Stimulated activated CD4-positive, alpha-beta T cell treated with anti-CD3 and anti-CD28 coated beads, Interleukin-4, amount 100 ng/mL, for 4 hours (primary cell): ENCODE results near the gene TEFM.
"Not testable (repeated sequence)": the region's sequence is repeated elsewhere in the genome, so short reads cannot be mapped to it uniquely, and the experiment has no call there.

Source experiments
- DNase-seq, 2 experiments: peaks; one replicate each; pipeline ENCODE4 v3.0.0-alpha.2; 2020

The TEFM gene

GRCh38 chr17:30920683-30921543 is 14.9 kb upstream of the TEFM start:
- no peak for DNase-seq

DNA sequence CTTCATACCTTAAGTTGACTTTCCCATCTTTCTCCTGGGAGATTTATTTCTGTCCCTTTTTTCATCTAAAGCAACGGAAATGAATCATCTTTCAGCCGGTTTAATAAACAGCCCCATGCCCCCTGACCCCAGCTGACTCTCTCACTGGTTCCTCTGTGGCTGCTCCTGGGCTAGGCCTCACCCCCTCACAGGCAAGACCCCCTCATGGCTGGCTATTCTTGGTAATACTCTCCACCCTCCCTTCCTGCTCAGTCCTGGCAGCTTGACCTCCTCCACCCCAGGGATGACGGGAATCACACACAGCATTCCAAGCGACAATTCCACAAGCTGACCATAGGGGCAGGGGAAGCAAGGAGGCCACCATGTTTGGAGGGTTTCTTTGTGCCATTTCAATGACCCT is 14.2 kb upstream of the TEFM start:
- no peak for DNase-seq

GRCh38 chr17:30917050-30917449 is 11.0 kb upstream of the TEFM start:
- DNase-seq = no peak

DNA sequence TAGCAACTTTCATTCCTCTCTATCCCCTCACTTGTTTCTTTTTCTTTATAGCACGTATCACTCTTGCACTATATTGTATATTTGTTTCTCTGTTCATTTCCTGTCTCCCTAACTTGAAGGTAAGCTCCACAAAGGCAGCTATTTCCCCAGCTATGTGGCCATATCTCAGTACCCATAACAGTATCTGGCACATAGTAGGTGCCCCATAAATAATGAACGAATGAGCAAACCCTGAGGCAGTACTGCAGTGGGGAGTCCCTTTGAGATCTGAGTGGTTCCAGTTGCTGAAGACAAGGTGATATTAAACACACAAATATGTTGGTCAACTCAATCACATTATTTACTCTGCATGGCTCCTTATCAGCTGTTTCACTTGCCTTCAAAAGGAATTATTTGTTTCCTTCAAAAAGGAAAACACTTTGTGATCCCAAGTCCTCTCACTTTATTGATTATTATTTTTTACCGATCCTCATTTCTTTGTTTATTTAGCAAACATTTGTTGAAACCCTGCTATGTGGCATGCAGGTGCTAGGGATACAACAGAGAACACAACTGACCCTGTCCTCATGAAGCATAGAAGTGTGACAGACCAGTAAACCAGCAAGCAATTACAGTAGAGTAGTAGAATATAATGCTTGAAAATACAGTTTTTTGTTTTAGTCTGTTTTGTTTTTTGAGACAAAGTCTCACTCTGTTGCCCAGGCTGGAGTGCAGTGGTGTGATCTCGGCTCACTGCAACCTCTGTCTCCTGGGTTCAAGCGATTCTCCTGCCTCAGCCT is 10.0 kb upstream of the TEFM start:
- DNase-seq = no peak

DNA sequence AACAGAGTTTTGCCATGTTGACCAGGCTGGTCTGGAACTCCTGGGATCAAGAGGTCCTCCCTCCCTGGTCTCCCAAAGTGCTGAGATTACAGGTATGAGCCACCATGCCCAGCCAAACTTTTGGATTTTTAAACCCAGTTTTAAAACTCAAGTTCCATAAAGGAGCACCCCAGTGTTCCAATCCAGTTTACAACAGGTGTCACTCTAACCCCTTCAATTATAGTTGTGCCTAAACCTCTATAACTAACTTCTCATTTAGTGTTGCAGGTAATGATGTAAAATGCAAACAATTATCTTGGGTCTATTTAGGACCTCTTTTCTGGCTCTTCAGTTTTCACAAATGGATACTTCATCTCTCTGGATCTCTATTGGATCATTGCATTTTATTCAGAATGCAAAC is 7.9 kb upstream of the TEFM start:
- DNase-seq = no peak

- DNase-seq = not testable (repeated sequence)
Measured at GRCh38 chr17:30910151-30910550, 4.1 kb upstream of the TEFM start.

- no peak for DNase-seq
Measured at GRCh38 chr17:30908717-30909420, 2.8 kb upstream of the TEFM start.

- DNase-seq = no peak
Measured at GRCh38 chr17:30905742-30906100, 317 bp downstream of the TEFM start.

DNA sequence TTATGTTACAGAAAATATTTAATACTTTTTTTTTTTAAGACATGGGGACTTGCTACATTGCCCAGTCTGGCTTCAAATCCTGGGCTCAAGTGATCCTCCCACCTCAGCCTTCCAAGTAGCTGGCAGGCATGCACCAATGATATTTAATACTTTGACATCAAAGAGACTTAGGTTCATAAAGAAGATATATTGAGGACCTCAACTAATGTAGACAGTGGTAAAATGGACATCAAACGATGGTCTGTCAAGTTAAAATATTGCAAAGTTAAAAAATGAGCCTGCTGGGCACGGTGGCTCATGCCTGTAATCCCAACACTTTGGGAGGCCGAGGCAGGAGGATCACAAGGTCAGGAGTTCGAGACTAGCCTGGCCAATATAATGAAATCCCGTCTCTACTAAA is 8.7 kb downstream of the TEFM start:
- DNase-seq = no peak

GRCh38 chr17:30894236-30894635 is 11.8 kb downstream of the TEFM start:
- DNase-seq = no peak

DNA sequence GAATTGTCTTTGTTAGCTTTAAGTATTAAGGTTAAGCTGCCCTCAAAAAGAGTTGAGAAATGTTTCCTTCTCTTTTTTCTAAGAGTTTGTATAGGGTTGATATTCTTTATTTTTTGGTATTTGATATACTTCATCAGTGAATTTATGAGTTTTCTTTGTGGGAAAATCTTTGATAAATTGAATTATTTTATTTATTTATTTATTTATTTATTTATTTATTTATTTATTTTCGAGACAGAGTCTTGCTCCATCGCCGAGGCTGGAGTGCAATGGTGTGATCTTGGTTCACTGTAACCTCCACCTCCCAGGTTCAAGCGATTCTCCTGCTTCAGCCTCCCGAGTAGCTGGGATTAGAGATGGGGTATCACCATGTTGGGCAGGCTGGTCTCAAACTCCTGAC is 19.9 kb downstream of the TEFM start:
- DNase-seq = no peak

- no peak for DNase-seq
Measured at GRCh38 chr17:30869005-30869404, 37.0 kb downstream of the TEFM start.

DNA sequence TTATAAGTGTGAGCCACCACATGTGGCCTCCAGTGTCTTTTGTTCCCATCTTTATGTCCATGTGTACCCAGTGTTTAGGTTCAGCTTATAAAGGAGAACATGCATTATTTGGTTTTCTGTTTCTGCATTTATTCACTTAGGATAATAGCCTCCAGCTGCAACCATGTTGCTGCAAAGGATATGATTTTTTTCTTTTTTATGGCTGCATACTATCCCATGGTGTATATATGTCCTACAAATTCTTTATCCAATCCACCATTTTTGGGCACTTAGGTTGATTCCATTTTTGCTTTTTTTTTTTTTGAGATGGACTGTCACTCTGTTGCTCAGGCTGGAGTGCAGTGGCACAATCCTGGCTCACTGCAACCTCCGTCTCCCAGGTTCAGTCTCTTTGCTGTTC is 41.4 kb downstream of the TEFM start:
- DNase-seq = no peak

DNA sequence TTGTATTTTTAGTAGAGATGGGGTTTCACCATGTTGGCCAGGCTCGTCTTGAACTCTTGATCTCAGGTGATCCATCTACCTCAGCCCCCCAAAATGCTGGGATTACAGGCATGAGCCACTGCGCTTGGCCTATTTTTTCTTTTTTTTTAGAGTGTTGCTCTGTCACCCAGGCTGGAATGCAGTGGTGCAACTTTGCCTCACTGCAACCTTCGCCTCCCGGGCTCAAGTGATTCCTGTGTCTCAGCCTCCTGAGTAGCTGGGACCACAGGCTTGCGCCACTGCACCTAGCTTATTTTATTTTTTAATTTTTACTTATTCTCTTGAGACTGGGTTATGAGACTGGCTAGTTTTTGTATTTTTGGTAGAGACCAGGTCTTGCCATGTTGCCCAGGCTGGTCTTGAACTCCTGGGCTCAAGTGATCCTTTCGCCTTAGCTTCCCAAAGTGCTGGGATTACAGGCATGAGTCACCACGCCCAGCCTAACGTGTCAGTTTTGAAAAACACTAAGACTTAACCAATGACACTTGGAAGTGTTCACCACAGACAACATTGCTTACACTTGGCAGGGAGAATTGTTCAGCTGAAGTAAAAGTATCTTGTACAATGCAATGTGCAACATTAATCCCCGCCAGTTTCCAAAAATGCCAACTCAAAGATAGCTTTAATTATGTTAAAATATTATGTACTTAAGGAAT is 47.3 kb downstream of the TEFM start:
- DNase-seq = no peak

DNA sequence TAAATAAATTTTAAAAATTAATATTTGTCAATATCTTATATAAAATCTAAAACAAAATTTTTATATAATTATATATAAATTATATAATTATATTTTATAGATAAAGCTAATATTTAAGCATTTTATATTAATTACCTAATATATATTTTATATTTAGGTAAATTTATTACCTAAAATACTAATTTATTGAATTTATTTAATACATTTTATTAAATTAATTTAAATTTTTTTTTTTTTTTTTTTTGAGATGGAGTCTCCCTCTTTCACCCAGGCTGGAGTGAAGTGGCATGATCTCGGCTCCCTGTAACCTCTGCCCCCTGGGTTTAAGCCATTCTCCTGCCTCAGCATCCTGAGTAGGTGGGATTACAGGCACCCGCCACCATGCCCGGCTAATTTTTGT is 51.9 kb downstream of the TEFM start:
- no peak for DNase-seq
